H4 (cell line): Measurements from ENCODE around the gene RBP2. TPM values are rescaled to one million over a fixed set of nuclear protein-coding genes. Genes with fewer than 3 reads are reported as not detected.

Experiments
- DNase-seq: peaks from one replicate; pipeline ENCODE4 v3.0.0-alpha.2; 2015; ENCODE audit warnings: low spot score
- total RNA-seq: library from RNA; depleted of rRNA; stranded (reverse); fragments of >200 nt; shearing (Covaris generic); gene quantifications from 2 replicates; pipeline ENCODE4 v1.2.3, GENCODE V29; 2014; rRNA removed

The RBP2 gene
- total RNA-seq = not detected in 2 replicates

DNA sequence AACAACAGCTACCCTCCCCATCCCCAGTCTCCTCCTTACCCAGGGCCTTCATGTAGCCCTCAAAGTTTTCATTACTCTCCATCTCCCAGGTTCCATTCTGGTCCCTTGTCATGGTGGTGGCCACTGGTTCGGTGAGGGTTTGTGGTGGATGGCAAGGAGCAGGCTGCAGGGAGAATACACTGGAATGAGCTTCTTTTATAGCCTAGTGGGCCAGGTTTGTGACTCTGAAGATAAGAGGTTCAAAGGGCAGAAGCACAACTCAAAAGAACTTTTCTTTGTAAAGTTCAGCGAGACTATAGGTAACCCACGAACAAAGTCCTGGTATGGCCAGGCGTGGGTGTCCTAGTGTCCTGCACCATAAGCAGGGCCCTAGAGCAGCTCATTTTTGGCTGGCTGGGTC lies at the start of gene RBP2:
RBP2 (minus strand) TSS at position 169 of the 400 bp plus-strand sequence; CDS start at position 112, 57 bp downstream.
- DNase-seq = no peak

DNA sequence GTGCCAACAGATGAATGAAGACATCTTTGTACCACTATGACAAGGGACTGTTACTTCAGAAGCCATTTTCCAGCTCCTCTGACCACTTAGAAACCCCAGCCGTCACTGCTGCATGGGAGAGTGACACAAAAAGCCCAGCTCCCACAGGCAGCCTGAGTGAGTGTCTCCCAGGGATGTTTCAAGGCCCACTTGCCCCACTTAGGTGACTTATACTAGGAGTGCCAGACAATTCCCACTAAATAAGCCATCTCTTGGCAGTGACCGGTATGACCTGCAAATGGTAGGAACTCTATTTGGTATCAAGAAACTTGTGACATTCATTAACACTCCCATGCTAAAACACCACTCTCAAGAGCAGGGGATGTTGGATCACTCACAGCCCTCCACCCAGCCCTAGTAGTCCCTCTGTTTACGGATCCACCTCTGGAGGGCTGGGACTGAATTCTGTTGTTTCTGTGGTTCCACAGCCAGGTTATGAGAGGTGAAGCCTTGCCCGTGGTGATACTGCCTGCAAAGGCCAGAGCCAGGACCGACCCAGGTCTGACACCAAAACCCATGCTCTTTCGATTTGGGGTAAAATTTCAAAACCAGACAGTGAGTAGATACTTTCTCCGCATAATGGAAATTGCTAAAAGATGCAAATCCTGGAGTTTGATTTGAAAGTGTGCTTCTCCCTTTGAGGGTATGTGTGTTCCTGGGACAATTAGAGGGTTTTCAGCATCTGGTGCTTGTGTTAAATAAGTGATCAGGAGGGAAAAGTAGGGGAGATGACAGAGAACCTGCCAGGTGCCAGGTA lies 48.7 kb upstream of the RBP2 start:
- no peak for DNase-seq

DNA sequence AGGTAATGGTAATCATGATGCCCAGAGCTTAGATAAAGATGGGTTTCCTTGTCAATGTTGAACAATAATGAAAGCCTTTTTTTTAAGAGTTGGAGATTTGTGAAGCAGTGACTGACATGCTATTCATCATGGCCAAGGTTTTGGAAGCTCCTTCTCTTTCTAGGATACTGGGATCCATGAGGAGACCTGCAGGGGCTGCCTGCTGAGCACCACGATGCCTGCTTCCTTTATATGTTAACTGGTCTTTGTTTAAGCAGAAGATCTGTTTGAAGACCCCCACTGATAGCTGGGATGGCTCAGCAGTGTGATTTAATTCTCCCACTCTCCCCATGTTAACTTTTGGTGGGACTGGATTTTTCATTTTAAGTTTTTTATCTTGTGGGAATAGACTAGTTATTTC lies 47.4 kb upstream of the RBP2 start:
- DNase-seq = no peak

DNA sequence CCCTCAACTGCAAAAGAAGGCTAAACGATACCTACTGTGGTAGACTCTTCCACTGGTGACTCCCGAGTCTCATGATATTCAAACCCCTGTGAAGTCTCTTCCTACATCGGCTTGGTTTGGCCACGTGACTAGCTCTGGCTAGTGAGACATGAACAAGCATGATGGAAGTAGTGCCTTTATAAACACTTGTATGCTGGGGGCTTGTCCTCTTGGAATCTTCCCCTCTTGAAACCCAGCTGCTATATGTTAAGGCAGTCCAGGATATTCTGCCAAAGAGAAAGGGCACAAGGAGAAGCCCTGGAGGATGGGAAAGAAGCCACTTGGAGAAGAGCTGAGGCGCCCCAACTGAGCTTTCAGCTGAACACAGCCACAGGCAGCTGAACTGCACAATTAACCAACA lies 46.9 kb upstream of the RBP2 start:
- no peak for DNase-seq

DNA sequence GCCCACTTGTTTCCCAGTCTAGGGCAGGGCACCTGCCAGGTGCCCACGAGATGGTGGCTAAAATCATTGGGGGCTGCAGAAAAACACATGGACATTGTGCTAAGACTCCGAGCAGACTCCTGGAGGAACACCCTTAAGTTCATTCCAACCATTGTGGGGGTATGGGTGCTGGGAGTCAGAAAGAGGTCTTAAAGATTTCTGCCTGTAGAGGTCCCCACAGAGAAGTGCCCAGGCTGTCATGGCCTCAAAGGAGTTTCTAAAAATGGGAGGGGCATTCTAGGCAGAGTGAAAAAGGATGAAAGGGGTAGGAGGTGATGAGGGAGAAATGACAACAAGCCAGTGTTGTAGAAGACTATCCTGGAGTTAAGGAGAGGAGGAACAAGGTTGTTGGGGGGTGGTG lies 46.1 kb upstream of the RBP2 start:
- no peak for DNase-seq

DNA sequence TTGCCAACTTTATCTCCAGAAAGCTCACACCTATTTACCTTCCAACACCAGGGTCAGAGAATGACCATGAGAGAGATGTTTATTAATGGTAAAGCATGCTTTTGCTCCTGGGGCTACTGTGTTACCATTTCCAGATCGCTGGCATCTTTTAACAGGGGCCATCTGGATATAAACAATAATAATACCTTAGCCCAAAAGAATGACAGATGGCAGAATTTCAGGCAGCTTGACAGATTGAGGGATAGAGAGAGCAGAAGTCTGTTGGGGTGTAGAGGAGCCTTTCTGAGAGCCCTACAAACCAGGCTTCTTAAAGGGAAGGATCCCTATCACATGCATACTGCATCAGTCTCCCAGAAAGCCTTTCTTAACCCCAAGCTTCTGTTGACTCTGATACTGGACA lies 45.5 kb upstream of the RBP2 start:
- DNase-seq = no peak

DNA sequence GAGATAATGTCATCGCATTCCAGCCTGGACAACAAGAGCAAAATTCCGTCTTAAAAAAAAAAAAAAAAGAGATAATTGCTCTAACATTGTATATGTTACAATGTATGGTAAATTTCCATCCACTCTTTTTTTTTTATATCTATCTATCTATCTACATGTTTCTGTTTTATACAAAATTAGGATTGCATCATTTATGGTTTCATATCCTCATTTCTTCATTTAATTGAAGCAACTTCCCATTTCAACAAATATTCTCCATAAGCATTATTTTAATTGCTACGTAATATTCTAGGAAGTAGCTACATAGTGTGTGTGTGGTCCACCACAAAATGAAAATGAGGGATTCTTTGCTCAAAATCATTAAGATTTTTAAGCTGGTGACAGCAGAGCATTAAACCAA lies 44.8 kb upstream of the RBP2 start:
- no peak for DNase-seq

DNA sequence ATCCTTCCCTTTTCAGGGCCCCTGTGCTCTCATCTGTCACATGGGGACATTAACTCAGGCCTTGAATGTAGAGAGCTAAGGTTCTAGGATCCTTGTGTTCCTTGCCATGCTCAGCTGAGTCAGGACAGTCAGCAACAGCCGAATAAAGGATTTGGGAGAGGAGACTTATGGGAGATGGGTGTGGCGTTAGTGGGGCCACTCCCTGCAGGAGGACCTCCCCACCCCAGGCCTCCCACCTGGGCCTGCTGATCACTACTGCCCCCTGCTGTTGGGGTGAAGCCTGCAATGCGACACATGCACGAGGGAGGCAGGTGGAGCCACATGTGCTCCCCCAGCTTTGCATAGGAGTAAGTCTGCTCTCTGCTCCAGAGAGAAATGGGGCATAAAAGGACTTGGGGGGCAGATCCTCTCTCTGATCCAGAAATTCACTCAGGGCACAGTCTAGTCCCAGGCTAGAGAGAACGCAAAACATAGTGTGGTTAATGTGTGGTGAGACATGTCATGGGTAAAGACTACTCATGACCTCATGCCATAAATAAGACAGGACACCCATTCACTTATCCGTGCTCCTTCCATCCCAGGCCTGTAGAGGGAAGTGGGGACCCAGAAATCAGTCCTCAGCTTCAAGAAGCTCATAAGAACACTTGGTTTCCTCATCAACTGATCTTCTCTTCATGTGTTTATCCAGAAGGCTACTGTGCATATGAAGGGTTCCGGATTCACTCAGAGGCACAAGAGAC lies 43.9 kb upstream of the RBP2 start:
- peak; percentile 69 for DNase-seq

DNA sequence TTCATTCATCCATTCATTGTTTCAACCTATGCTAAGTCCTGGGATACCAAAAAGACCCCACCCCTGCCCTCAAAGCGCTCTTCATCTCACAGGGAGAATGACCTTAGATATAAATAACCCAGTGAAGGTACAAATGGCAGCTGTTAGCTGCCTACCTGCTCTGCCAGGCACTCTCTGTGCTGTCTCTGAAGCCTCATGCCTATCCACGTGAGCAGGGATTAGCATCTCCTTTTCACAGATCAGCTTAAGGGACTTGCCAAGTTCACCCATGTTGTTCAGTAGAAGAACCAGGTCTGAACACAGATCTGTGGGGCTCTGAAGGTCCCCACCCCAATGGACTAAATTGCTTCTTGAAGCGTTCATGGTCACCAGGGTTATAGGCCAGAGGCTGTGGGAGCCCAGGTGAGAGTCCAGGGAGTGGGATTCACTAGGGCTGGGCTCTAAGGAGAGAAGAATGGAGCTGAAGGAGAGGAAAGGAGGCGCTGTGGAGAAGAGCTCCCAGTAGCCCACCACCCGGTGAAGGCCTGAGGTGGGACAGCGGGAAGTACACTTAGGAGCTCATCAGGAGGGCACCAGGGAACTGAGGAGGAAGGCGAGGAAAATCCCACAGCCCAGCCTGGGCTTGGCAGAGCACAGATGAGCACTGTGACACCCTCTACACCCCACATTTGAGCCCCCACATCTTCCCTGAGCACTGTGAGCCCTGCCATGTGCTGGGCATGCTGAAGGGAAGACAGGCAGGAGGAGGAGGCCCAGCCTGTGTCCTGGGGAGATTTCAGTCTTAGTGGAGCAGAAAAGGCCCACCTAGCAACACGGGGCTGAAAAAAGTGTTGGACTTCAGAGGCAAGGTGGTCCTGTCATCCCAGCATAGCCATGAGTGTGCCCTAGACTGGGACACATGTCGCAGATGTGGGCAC lies 42.9 kb upstream of the RBP2 start:
- DNase-seq = peak; percentile 2

DNA sequence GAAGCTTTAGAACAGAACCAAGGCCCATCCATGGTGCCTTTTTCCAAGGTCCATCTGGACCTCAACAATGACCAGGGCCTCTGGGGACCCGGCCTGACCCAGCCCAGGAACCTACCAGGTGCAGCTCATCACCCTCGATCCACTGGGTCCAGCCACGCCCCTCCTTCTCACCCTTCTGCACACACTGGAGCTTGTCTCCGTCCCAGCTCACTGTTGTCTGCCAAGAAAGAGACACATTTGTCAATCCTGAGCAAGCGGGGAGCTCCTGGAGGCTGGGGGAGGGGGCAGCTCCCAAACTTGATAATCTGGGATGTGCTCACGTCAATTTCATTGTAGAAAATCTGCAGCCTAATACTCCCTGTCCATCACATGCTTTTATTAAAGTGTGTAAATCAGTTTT lies 42.0 kb upstream of the RBP2 start:
- no peak for DNase-seq

DNA sequence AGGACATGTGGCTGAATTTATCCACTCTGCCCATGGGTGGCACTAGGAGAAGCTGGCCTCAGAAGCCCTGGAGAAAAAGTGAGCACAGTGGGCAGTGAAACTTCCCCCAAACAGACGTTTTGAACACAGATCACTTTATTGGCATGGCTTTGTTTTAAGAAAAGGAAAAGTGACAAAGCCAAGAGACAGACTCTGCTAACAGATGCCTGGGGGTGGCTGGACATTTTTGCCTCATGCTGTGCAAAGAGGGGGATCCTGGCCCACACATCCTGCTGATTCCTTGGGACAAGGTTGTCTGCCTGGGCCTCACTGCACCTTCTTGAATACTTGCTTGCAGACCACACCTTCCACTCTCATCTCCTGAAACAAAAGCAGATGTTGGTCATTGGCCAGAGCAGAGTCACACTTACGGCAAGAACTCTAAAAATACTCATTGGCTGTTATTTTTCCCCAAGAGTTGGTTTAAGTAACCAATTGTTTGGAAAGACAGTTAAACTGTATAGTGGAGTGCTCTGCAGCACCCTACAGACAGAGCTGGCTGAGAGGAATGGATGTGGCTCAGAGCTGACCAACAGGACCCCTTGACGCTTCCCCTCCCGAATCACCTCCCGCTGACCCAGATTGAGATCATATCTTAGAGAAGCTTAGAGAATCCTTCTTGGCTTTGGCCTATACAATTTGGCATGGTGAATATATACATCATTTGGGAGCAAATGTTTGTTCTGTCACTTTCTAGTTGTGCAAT lies 41.2 kb upstream of the RBP2 start:
- no peak for DNase-seq

DNA sequence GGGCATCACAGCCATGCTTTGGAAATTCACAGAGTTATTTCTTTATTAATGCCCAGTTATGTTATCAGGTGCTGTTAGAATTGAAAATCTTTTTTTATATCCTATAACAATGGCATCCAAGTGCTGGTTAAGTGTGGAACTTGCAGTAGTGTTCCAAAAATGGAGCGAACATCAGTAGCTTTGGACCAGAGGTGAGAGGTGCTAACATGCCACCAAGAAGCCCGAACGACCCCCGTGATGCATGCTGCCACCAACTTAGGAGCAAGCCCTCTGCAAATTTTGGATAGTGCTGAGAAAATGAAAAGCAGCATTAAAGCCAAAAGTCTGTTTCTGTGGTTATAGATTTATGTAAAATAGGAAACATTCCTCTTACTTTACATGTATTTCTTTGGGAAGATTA lies 38.4 kb upstream of the RBP2 start:
- DNase-seq = no peak

DNA sequence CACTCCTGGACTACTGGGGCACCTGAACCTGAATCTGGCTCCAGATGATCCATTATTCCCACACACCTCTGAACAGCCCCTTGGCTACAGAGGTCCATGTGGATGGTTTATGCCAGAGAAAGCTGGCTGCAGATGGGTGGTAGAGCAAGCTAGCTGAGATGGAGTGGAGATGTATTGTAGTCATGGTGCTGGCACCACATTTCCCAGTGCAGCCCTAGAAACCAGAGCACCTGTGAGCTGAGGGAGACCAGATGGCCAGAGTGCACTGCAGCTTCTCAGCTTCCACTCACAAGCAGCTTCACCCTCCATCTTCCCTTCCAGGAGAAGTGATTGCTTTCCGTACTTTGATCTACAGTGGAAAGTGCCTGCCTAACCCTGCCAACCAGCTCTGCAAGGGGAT lies 33.3 kb upstream of the RBP2 start:
- DNase-seq = no peak

DNA sequence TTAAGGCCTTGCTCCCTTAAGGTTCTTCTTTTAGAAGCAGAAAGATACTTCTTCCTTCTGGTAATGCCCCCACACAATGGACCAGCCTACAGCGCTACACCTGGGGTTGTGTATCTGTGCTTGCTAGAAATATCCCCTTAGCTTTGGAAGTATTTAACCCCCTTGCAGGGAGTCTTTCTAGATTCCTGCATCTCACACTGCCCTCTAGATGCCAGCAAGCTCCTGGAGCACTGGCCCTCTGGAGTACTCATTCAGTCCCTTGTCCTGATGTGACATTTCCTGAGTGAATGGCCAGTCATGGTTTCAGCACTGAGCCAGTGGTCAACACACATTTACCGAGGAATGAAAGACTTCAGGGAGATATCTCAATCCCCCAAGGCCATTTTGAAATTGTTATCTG lies 30.4 kb upstream of the RBP2 start:
- peak; percentile 30 for DNase-seq

DNA sequence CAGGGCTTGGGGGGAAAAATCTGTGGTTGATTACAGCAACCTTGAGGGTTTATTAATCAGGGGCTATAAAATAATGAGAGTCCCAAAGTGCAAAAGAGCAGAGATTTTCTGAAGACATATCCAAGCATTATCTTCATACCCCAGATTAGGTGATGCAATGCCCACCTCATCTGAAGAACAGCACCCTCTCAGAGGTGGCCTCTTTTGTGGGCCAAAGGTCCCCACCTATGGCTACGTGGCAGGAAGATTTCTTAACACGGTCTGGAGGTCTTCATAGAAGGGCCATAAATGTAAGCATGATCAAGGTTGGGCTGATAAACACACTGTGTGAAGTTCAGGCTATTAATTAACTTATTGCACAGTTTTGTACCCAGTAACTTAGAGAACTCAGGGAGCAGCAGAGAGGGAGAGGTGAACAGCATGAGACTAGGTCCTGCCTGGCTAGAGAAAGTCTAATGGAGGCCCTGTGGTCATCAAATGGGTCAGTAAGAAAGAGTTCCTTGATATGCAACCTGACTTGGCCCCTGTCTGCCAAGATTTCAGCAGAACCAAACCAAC lies 29.6 kb upstream of the RBP2 start:
- no peak for DNase-seq

DNA sequence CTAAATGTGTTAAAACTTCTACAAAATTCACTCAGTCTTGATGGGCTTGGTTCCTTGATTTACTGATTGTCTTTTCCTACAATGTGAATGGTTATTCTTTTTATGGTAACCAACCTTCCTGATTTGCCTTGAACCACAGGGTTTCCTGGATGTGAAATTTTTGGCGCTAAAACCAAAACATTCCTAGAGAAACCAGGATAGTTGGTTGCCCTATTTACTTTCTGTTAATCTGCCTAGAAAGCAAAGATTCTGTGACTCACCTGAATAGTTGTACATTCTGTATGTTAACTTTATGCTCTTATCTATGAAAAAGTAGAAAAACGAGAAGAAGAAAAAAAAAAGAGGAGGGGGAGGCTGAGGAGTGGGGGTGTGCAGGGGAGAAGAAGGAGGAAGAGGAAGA lies 23.2 kb upstream of the RBP2 start:
- DNase-seq = no peak

DNA sequence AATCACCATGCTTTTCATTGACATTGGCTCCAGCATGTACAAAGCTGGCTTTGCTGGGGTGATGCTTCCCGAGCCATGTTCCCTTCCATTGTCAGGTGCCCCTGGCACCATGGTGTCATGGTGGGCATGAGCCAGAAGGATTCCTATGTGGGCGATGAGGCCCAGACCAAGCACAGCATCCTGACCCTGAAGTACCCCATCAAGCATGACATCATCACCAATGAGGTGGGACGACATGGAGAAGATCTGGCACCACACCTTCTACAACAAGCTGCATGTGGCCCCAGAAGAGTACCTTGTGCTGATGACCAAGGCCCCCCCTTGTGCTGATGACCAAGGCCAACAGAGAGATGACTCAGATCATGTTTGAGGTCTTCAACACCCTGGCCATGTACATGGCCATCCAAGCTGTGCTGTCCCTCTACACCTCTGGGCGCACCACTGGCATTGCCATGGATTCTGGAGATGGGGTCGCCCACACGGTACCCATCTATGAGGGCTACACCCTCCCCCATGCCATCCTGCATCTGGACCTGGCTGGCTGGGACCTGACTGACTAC lies 17.6 kb upstream of the RBP2 start:
- no peak for DNase-seq

DNA sequence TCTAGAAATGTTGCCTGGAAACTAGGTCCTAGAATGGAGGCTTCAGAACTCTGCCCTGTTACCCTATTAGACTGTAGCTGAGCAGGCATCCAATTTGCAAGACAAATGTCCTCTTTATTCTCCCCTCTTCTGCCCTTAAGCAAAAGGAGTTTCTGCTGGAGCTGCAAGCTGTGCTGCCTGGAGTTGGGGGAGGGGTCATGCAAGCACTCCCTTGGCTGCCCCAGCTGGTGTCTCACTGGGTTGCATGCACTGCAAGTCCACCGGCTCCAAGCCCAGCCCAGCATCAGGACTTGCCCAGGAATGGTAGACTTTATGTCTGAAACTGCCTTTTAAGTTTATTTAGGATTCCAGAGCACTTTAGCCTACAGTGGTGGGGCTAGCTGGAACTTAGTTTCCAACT lies 15.7 kb upstream of the RBP2 start:
- no peak for DNase-seq

DNA sequence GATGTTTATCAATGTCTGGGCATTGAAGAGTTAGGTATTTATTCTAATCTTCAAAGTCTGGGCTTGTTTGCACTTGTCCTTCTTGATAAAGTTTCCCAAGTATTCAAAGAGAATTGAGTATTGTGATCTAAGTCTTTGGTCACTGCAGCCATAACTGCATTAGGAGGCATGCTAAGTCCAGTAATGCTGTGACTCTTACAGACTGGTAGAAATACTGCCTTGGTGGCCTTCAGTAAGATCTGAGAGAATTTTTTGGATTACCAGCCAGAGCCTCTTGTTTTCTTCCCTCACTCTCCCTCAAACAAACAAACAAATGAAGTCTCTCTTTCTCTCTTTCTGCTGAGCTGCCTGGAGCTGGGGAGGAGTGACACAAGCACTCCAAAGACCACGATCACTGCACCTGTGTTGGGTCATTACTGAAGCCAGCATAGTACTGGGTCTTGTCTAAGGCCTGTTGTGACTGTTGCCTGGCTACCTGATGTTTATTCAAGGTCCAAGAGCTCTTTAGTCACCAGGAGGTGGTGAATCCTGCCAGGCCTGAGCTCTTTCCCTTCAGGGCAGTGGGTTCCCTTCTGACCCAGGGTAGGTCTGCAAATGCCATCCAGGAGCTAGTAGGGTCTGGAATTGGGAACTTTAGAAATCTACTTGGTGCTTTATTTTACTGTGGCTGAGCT lies 14.8 kb upstream of the RBP2 start:
- DNase-seq = no peak

DNA sequence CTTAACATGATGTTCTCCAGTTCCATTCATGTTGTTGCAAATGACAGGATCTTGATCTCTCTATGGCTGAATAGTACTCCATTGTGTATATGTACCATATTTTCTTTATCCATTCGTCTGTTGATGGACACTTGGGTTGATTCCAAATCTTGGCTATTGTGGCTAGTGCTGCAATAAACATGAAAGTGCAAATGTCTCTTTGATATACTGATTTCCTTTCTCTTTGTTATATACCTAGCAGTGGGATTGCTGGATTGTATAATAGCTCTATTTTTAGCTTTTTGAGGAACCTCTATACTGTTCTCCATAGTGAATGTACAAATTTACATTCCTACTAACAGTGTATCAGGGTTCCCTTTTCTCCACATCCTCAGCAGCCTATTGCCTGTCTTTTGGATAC lies 5.9 kb upstream of the RBP2 start:
- DNase-seq = no peak
